ENCODE data around the gene USP4. TPM values are rescaled to one million over a fixed set of nuclear protein-coding genes. Genes with fewer than 3 reads are reported as not detected.
A peak's percentile ranks its signal among the peaks of the same experiment; 100 is the strongest.

Gene USP4
- polyA plus RNA-seq, 3 donors = 68.6 to 125 (median 78.9) TPM

- 97% methylated on average over 5 of the region's 11 CpGs for WGBS (ENCODE audit: insufficient coverage)
- peaks cover 15 to 26% of the 10 kb centered on the region in 2 donors for H3K4me1 ChIP-seq (ENCODE audit: control insufficient read depth in 1 of 2, insufficient read depth in 2 of 2, low read length in 2 of 2)
- no peak overlapping the region for H3K27ac Mint-ChIP-seq
Measured at GRCh38 chr3:49273825-49274532, 65.9 kb downstream of the USP4 start.

GRCh38 chr3:49271047-49271446 is 68.8 kb downstream of the USP4 start:
- Histone ChIP-seq H3K27me3 (ENCODE audit: control insufficient read depth in 2 of 2, insufficient read depth in 2 of 2, low read length in 2 of 2) (no peaks in the 10 kb centered on the region), H2AFZ (ENCODE audit: insufficient read depth, low read depth, low read length, poor library complexity, severe bottlenecking) (no peak overlapping the region), H3K4me3 (replicated peaks in 1 of 3; ENCODE audit: low read depth in 2 of 3, low read length in 3 of 3) (no peak overlapping the region), H3K79me2 (ENCODE audit: insufficient read depth, low read length) (no peaks in the 10 kb centered on the region), H3K9ac (ENCODE audit: insufficient read depth, low read length, poor library complexity, severe bottlenecking) (no peak overlapping the region), H4K20me1 (ENCODE audit: insufficient read depth, low read length) (no peaks in the 10 kb centered on the region), H3K27ac (ENCODE audit: low read depth in 1 of 2, low read length in 2 of 2) (peak overlapping the region in 1 of 2 donors; percentile 36), H3K36me3 (replicated peaks in 1 of 2; ENCODE audit: control insufficient read depth in 1 of 2, insufficient read depth in 2 of 2, low read length in 2 of 2) (peaks cover 16 to 48% of the 10 kb centered on the region in 2 donors), H3K4me1 (ENCODE audit: control insufficient read depth in 1 of 2, insufficient read depth in 2 of 2, low read length in 2 of 2) (peaks cover 3 to 10% of the 10 kb centered on the region in 2 donors), H3K4me2 (replicated peaks; ENCODE audit: extremely low read depth, low read length, poor library complexity, severe bottlenecking) (no peak overlapping the region), H3K9me3 (replicated peaks in 1 of 2; ENCODE audit: control insufficient read depth in 1 of 2, insufficient read depth in 1 of 2, low read length in 2 of 2) (no peaks in the 10 kb centered on the region)
- 100% methylated on average over 1 of the region's 4 CpGs for WGBS (ENCODE audit: insufficient coverage)
- intact Hi-C loops (cut with micrococcal nuclease) = no loop called here
- H3K27ac Mint-ChIP-seq = no peak overlapping the region
- peaks cover 0 to 2% (median 0%) of the 10 kb centered on the region in 3 donors for H3K27me3 Mint-ChIP-seq (ENCODE audit: low read depth in 3 of 3)
- peaks cover 10% of the 10 kb centered on the region for H3K4me1 Mint-ChIP-seq
- no peak for TF ChIP-seq CTCF (IDR thresholded peaks at IDR 0.05)
- DNase-seq = no peak
- H3K9me3 Mint-ChIP-seq = no peaks in the 10 kb centered on the region
- H3K4me3 Mint-ChIP-seq = no peak overlapping the region
- peaks cover 42 to 57% of the 10 kb centered on the region in 2 donors for H3K36me3 Mint-ChIP-seq

More at GRCh38 chr3:49273825-49274532, 65.9 kb downstream of the USP4 start:
- H3K9ac ChIP-seq (ENCODE audit: insufficient read depth, low read length, poor library complexity, severe bottlenecking) = no peak overlapping the region
- no peaks in the 10 kb centered on the region for H3K79me2 ChIP-seq (ENCODE audit: insufficient read depth, low read length)
- Mint-ChIP-seq H3K27me3 (ENCODE audit: low read depth in 3 of 3) (peaks cover 0 to 2% (median 0%) of the 10 kb centered on the region in 3 donors), H3K4me1 (peaks cover 25% of the 10 kb centered on the region), H3K36me3 (peaks cover 46 to 57% of the 10 kb centered on the region in 2 donors), H3K9me3 (no peaks in the 10 kb centered on the region), H3K4me3 (no peak overlapping the region)
- DNase-seq = no peak
- H3K9me3 ChIP-seq (replicated peaks in 1 of 2; ENCODE audit: control insufficient read depth in 1 of 2, insufficient read depth in 1 of 2, low read length in 2 of 2) = no peaks in the 10 kb centered on the region
- H3K27me3 ChIP-seq (ENCODE audit: control insufficient read depth in 2 of 2, insufficient read depth in 2 of 2, low read length in 2 of 2) = no peaks in the 10 kb centered on the region
- H2AFZ ChIP-seq (ENCODE audit: insufficient read depth, low read depth, low read length, poor library complexity, severe bottlenecking) = no peak overlapping the region
- H4K20me1 ChIP-seq (ENCODE audit: insufficient read depth, low read length) = no peaks in the 10 kb centered on the region
- H3K27ac ChIP-seq (ENCODE audit: low read depth in 1 of 2, low read length in 2 of 2) = no peak overlapping the region
- TF ChIP-seq CTCF (IDR thresholded peaks at IDR 0.05) = no peak
- H3K4me2 ChIP-seq (replicated peaks; ENCODE audit: extremely low read depth, low read length, poor library complexity, severe bottlenecking) = no peak overlapping the region
- intact Hi-C loops (cut with micrococcal nuclease) = no loop called here
- peaks cover 25 to 57% of the 10 kb centered on the region in 2 donors for H3K36me3 ChIP-seq (replicated peaks in 1 of 2; ENCODE audit: control insufficient read depth in 1 of 2, insufficient read depth in 2 of 2, low read length in 2 of 2)
- no peak overlapping the region for H3K4me3 ChIP-seq (replicated peaks in 1 of 3; ENCODE audit: low read depth in 2 of 3, low read length in 3 of 3)

Measured in CD14-positive monocyte (primary cell).